Fibroblast of lung (primary cell): ENCODE measurements around the gene AKAP6. TPM values are rescaled to one million over a fixed set of nuclear protein-coding genes. Genes with fewer than 3 reads are reported as not detected.
"Not testable (repeated sequence)": the region's sequence is repeated elsewhere in the genome, so short reads cannot be mapped to it uniquely, and the experiment has no call there.

ENCODE experiments used
- DNase-seq, 2 donors: peaks; one replicate each; pipeline versions ENCODE4 v3.0.0 to v3.0.0-alpha.2; 2010; ENCODE audit warnings: low read depth in 2 of 2
- H2AFZ ChIP-seq: 2 replicates; pipeline ENCODE4 v1.5.1; 2012; ENCODE audit warnings: low read length, control low read depth, inconsistent platforms
- H3K27ac ChIP-seq: 2 replicates; pipeline ENCODE4 v1.5.1; 2011; ENCODE audit warnings: low read length, control low read depth; ENCODE audit not compliant: insufficient read depth
- H3K27me3 ChIP-seq: 2 replicates; pipeline ENCODE4 v1.5.1; 2011; ENCODE audit warnings: mild to moderate bottlenecking, low read length; ENCODE audit not compliant: control insufficient read depth, insufficient read depth
- H3K36me3 ChIP-seq: 2 replicates; pipeline ENCODE4 v1.5.1; 2011; ENCODE audit warnings: low read length; ENCODE audit not compliant: control insufficient read depth, insufficient read depth
- H3K4me1 ChIP-seq: 2 replicates; pipeline ENCODE4 v1.5.1; 2011; ENCODE audit warnings: low read length; ENCODE audit not compliant: control insufficient read depth, insufficient read depth; ENCODE audit errors: extremely low read depth
- H3K4me2 ChIP-seq: 2 replicates; pipeline ENCODE4 v1.5.1; 2011; ENCODE audit warnings: low read length, control low read depth; ENCODE audit not compliant: insufficient read depth; ENCODE audit errors: extremely low read depth
- H3K4me3 ChIP-seq, 4 experiments: fragments of 200-600 bp in 1 of 4; sonication (generic) in 1 of 4; replicated peaks in 1 of 4; 2 replicates each; pipeline ENCODE4 v1.5.1; 2011 to 2016; ENCODE audit warnings: low read length in 4 of 4, low read depth in 3 of 4, mild to moderate bottlenecking in 3 of 4, control low read depth in 2 of 4, inconsistent platforms in 1 of 4, mixed read lengths in 1 of 4; ENCODE audit not compliant: insufficient read depth in 1 of 4; ENCODE audit errors: control extremely low read depth in 1 of 4
- H3K79me2 ChIP-seq: 2 replicates; pipeline ENCODE4 v1.5.1; 2012; ENCODE audit warnings: mild to moderate bottlenecking, low read length, inconsistent platforms; ENCODE audit not compliant: control insufficient read depth, insufficient read depth
- H3K9ac ChIP-seq: 2 replicates; pipeline ENCODE4 v1.5.1; 2011; ENCODE audit warnings: mild to moderate bottlenecking, low read length, control low read depth; ENCODE audit not compliant: insufficient read depth
- H3K9me3 ChIP-seq: 2 replicates; pipeline ENCODE4 v1.5.1; 2012; ENCODE audit warnings: low read depth, low read length; ENCODE audit not compliant: control insufficient read depth, insufficient read depth
- H4K20me1 ChIP-seq: 2 replicates; pipeline ENCODE4 v1.5.1; 2011; ENCODE audit warnings: low read length; ENCODE audit not compliant: control insufficient read depth, insufficient read depth; ENCODE audit errors: extremely low read depth
- EZH2 ChIP-seq: IDR thresholded peaks from 2 replicates; pipeline ENCODE4 v1.5.1; 2012; ENCODE audit warnings: low read length, control low read depth, mild to moderate bottlenecking; ENCODE audit errors: missing control alignments
- polyA plus RNA-seq, 2 donors: library from polyadenylated mRNA; depleted of rRNA in 1 of 2; stranded (reverse) in 1 of 2; unstranded in 1 of 2; fragments of >200 nt; gene quantifications; 2 replicates each; pipeline ENCODE4 v1.2.1, GENCODE V29; 2011 to 2012; ENCODE audit warnings: missing spikeins in 1 of 2
- total RNA-seq: library from RNA; depleted of rRNA; stranded (reverse); fragments of >200 nt; gene quantifications from 2 replicates; pipeline ENCODE4 v1.2.1, GENCODE V29; 2014
- TF ChIP-seq, protein P1 (sequence below), 2 donors: IDR thresholded peaks in 1 of 2; conservative IDR thresholded peaks in 1 of 2; 1 replicate in 1 of 2; 2 replicates in 1 of 2; pipeline ENCODE4 v1.5.1; 2011 to 2012; ENCODE audit warnings: low read length in 2 of 2, control low read depth in 1 of 2, inconsistent platforms in 1 of 2, low read depth in 1 of 2, mild to moderate bottlenecking in 1 of 2

AKAP6 gene
- total and polyA plus RNA-seq, 2 donors (not counting 1 experiment from before 2014, with no cell fraction given) = 3.3 to 10.9 TPM

DNA sequence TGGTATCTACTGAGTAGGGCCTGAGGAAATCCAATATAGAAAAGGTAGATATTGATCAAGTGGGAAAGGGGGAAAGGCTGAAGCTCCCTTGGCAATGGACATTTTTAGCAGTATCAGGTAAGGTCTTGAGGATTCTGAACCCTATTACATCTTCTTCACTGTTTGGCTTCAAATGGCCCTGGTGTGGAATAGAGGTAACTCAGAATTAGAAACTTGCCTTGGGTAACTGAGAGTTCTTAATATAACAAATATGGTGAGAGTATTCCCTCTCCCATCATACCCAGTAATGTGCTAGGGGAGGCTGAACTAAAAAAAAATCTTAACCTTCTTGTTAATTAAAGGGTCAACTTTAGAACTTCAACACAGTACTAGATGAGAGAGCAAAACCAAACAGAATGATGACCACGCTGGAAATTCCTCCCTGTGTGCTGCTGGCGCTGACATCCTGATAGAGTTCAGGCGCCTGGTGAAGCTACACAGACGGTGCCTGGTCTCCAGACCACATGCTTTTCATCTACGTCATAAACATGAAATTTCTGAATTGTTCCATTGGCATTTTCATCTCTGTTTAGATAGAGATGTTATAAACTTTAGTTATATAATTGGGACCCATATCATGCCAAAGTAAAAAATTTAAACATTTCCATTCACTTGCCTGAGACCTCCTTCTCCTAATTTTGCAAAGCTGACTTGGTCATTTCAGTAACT is 128.3 kb downstream of the AKAP6 start:
- no peak overlapping the region for H3K27ac ChIP-seq

DNA sequence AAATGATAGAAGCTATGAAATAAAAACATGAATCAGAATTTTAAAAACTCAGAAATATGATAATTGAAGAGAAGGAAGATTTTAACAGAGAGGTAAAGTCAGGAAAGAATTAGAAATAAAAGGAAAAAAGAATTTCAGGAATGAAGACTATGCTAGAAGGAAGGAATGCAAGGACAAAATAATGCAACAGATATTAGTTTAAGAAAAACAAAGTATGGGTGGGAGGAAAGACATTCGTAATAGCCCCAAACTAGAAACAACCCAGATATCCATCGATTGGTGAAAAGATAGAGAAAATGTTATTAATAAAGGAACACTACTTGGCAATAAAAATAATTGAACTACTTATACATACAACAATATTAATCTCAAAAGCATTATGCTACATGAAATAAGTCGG is 129.6 kb downstream of the AKAP6 start:
- Histone ChIP-seq H3K9ac (no peak overlapping the region), H3K4me2 (no peak overlapping the region), H3K36me3 (no peaks in the 10 kb centered on the region), H4K20me1 (no peaks in the 10 kb centered on the region), H3K27ac (no peak overlapping the region), H3K4me1 (no peaks in the 10 kb centered on the region), H3K4me3 (no peak overlapping the region), H3K27me3 (no peaks in the 10 kb centered on the region), H3K79me2 (no peaks in the 10 kb centered on the region), H3K9me3 (no peaks in the 10 kb centered on the region), H2AFZ (no peak overlapping the region)
- TF ChIP-seq EZH2 = no peak
- TF ChIP-seq, protein P1, sequence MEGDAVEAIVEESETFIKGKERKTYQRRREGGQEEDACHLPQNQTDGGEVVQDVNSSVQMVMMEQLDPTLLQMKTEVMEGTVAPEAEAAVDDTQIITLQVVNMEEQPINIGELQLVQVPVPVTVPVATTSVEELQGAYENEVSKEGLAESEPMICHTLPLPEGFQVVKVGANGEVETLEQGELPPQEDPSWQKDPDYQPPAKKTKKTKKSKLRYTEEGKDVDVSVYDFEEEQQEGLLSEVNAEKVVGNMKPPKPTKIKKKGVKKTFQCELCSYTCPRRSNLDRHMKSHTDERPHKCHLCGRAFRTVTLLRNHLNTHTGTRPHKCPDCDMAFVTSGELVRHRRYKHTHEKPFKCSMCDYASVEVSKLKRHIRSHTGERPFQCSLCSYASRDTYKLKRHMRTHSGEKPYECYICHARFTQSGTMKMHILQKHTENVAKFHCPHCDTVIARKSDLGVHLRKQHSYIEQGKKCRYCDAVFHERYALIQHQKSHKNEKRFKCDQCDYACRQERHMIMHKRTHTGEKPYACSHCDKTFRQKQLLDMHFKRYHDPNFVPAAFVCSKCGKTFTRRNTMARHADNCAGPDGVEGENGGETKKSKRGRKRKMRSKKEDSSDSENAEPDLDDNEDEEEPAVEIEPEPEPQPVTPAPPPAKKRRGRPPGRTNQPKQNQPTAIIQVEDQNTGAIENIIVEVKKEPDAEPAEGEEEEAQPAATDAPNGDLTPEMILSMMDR (conservative IDR thresholded peaks at IDR 0.05 in 1 of 2, IDR thresholded peaks at IDR 0.05 in 1 of 2; ENCODE audit: low read depth in 1 of 2, low read length in 2 of 2) = no peak
- no peak for DNase-seq

More for the DNA sequence above, 128.3 kb downstream of the AKAP6 start:
- H3K4me2 ChIP-seq = no peak overlapping the region
- H3K4me1 ChIP-seq = no peaks in the 10 kb centered on the region
- H3K36me3 ChIP-seq = no peaks in the 10 kb centered on the region
- no peak overlapping the region for H3K4me3 ChIP-seq
- peak; percentile 55 to 68 for DNase-seq
- H3K9ac ChIP-seq = no peak overlapping the region
- H4K20me1 ChIP-seq = no peaks in the 10 kb centered on the region
- no peak overlapping the region for H2AFZ ChIP-seq
- TF ChIP-seq EZH2 = no peak
- TF ChIP-seq, protein P1 (conservative IDR thresholded peaks at IDR 0.05 in 1 of 2, IDR thresholded peaks at IDR 0.05 in 1 of 2; ENCODE audit: low read depth in 1 of 2, low read length in 2 of 2) = no peak
- no peaks in the 10 kb centered on the region for H3K9me3 ChIP-seq
- no peaks in the 10 kb centered on the region for H3K79me2 ChIP-seq
- no peaks in the 10 kb centered on the region for H3K27me3 ChIP-seq

DNA sequence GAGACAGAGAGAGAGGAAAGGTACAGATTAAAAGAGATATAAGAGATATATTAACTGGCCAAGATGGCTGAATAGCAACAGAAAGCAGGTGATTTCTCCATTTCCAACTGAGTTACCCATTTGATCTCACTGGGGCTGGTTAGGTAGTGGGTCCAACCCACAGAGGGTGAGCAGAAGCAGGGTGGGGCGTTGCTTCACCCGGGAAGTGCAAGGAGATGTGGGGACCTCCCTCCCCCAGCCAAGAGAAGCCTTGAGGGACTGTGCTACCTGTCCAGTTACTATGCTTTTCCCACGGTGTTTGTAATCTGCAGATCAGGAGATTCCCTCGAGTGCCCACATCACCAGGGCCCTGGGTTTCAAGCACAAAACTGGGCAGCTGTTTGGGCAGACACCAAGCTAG is 131.2 kb downstream of the AKAP6 start:
- Histone ChIP-seq H3K27me3 (no peaks in the 10 kb centered on the region), H3K36me3 (no peaks in the 10 kb centered on the region), H2AFZ (no peak overlapping the region), H3K9me3 (no peaks in the 10 kb centered on the region), H4K20me1 (no peaks in the 10 kb centered on the region), H3K4me3 (no peak overlapping the region), H3K79me2 (no peaks in the 10 kb centered on the region), H3K27ac (no peak overlapping the region), H3K4me2 (no peak overlapping the region), H3K4me1 (no peaks in the 10 kb centered on the region), H3K9ac (no peak overlapping the region)
- no peak for TF ChIP-seq EZH2
- TF ChIP-seq, protein P1 (conservative IDR thresholded peaks at IDR 0.05 in 1 of 2, IDR thresholded peaks at IDR 0.05 in 1 of 2; ENCODE audit: low read depth in 1 of 2, low read length in 2 of 2) = no peak
- DNase-seq = no peak

DNA sequence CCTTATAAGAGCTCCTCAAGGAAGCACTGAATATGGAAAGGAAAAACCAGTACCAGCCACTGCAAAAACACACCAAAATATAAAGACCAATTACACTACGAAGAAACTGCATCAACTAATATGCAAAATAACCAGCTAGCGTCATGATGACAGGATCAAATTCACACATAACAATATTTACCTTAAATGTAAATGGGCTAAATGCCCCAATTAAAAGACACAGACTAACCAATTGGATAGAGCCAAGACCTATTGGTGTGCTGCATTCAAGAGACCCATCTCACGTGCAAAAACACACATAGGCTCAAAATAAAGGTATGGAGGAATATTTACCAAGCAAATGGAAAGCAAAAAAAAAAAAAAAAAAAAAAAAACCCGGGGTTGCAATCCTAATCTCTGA is 133.5 kb downstream of the AKAP6 start:
- H3K9me3 ChIP-seq, DNase-seq, H3K79me2 ChIP-seq, H4K20me1 ChIP-seq, H3K36me3 ChIP-seq, H3K9ac ChIP-seq, H3K4me2 ChIP-seq, H3K27me3 ChIP-seq, H2AFZ ChIP-seq, H3K27ac ChIP-seq, H3K4me3 ChIP-seq, H3K4me1 ChIP-seq: not testable (repeated sequence)
